Neural cell (in vitro differentiated cells): ENCODE results near the gene CELA3A. TPM values are rescaled to one million over a fixed set of nuclear protein-coding genes. Genes with fewer than 3 reads are reported as not detected.

Experiments
- H2AFZ ChIP-seq: fragments of 200-600, 300-800 bp; sonication (generic), shearing (Covaris generic); 2 replicates; pipeline ENCODE4 v1.6.0; 2014; ENCODE audit warnings: low read depth, mild to moderate bottlenecking, antibody characterized with exemption, low read length, moderate library complexity
- H3F3A ChIP-seq: fragments of 200-600 bp; shearing (Covaris generic); 2 replicates; pipeline ENCODE4 v1.6.1; 2016; ENCODE audit warnings: mild to moderate bottlenecking, moderate library complexity, mixed read lengths, antibody characterized with exemption, low read length; ENCODE audit not compliant: insufficient read depth, poor library complexity, severe bottlenecking
- H3K27ac ChIP-seq: fragments of 200-600, 300-800 bp; sonication (generic), shearing (Covaris generic); 2 replicates; pipeline ENCODE4 v1.5.1; 2014; ENCODE audit warnings: mild to moderate bottlenecking, low read length, moderate library complexity
- H3K27me3 ChIP-seq: fragments of 300-800, 200-600 bp; sonication (generic), shearing (Covaris generic); 2 replicates; pipeline ENCODE4 v1.6.0; 2014; ENCODE audit warnings: mild to moderate bottlenecking, low read depth, low read length, moderate library complexity; ENCODE audit not compliant: insufficient read depth
- H3K36me3 ChIP-seq: fragments of 300-800, 200-600 bp; sonication (generic), shearing (Covaris generic); 2 replicates; pipeline ENCODE4 v1.5.1; 2014; ENCODE audit warnings: mild to moderate bottlenecking, antibody characterized with exemption, low read length, moderate library complexity; ENCODE audit not compliant: insufficient read depth
- H3K4me2 ChIP-seq: fragments of 300-800, 200-600 bp; sonication (generic), shearing (Covaris generic); 2 replicates; pipeline ENCODE4 v1.6.0; 2014; ENCODE audit warnings: mild to moderate bottlenecking, low read length
- H3K4me3 ChIP-seq: fragments of 300-800, 200-600 bp; sonication (generic), shearing (Covaris generic); 2 replicates; pipeline ENCODE4 v1.5.1; 2014; ENCODE audit warnings: mild to moderate bottlenecking, low read length, moderate library complexity
- H3K79me2 ChIP-seq: fragments of 200-600 bp; shearing (Covaris generic); replicated peaks from 2 replicates; pipeline ENCODE4 v1.6.0; 2014; ENCODE audit warnings: mild to moderate bottlenecking, low read length, moderate library complexity; ENCODE audit not compliant: insufficient read depth
- H3K9ac ChIP-seq: fragments of 300-800, 200-600 bp; sonication (generic), shearing (Covaris generic); 2 replicates; pipeline ENCODE4 v1.6.1; 2016; ENCODE audit warnings: mild to moderate bottlenecking, low read length, mixed read lengths
- H3K9me2 ChIP-seq: fragments of 200-600 bp; shearing (Covaris generic); 2 replicates; pipeline ENCODE4 v1.6.1; 2016; ENCODE audit warnings: mild to moderate bottlenecking, low read length, mixed read lengths; ENCODE audit not compliant: insufficient read depth
- H3K9me3 ChIP-seq: fragments of 200-600, 300-800 bp; sonication (generic), shearing (Covaris generic); 2 replicates; pipeline ENCODE4 v1.6.1; 2016; ENCODE audit warnings: mild to moderate bottlenecking, mixed run types, low read length, moderate library complexity, mixed read lengths
- H4K20me1 ChIP-seq: fragments of 200-600 bp; shearing (Covaris generic); 2 replicates; pipeline ENCODE4 v1.6.1; 2016; ENCODE audit warnings: mild to moderate bottlenecking, mixed run types; ENCODE audit not compliant: insufficient read depth
- CTCF ChIP-seq: fragments of 450-650 bp; IDR thresholded peaks from 2 replicates; pipeline ENCODE4 v1.5.1; 2014; ENCODE audit warnings: antibody characterized with exemption, mild to moderate bottlenecking, moderate library complexity; ENCODE audit not compliant: poor library complexity, severe bottlenecking
- EP300 ChIP-seq: fragments of 450-650 bp; conservative IDR thresholded peaks from 2 replicates; pipeline ENCODE4 v1.6.1; 2014; ENCODE audit warnings: antibody characterized with exemption, mild to moderate bottlenecking, moderate library complexity; ENCODE audit not compliant: poor library complexity, severe bottlenecking
- EZH2 ChIP-seq: fragments of 200-600, 300-800 bp; shearing (Covaris generic), sonication (generic); IDR thresholded peaks from 2 replicates; pipeline ENCODE4 v1.6.1; 2014; ENCODE audit warnings: antibody characterized with exemption, low read length, borderline replicate concordance, mild to moderate bottlenecking; ENCODE audit not compliant: insufficient read depth, poor library complexity, severe bottlenecking
- MXI1 ChIP-seq: fragments of 450-650 bp; conservative IDR thresholded peaks from 2 replicates; pipeline ENCODE4 v1.6.1; 2014; ENCODE audit warnings: antibody characterized with exemption, mild to moderate bottlenecking; ENCODE audit not compliant: poor library complexity, severe bottlenecking
- POLR2AphosphoS5 ChIP-seq: IDR thresholded peaks from 2 replicates; pipeline ENCODE4 v1.6.1; 2012
- RAD21 ChIP-seq: fragments of 450-650 bp; conservative IDR thresholded peaks from 2 replicates; pipeline ENCODE4 v1.6.1; 2014; ENCODE audit warnings: antibody characterized with exemption, mild to moderate bottlenecking, moderate library complexity
- REST ChIP-seq: IDR thresholded peaks from 2 replicates; pipeline ENCODE4 v1.6.1; 2012; ENCODE audit warnings: borderline replicate concordance
- SMC3 ChIP-seq: fragments of 450-650 bp; conservative IDR thresholded peaks from 2 replicates; pipeline ENCODE4 v1.6.1; 2014; ENCODE audit warnings: antibody characterized with exemption, mild to moderate bottlenecking, moderate library complexity; ENCODE audit not compliant: poor library complexity
- TAF1 ChIP-seq: IDR thresholded peaks from 2 replicates; pipeline ENCODE4 v1.6.1; 2012; ENCODE audit warnings: low read depth
- polyA plus RNA-seq: library from polyadenylated mRNA; depleted of rRNA; stranded (reverse); fragments of >200 nt; gene quantifications from 2 replicates; pipeline ENCODE4 v1.2.3, GENCODE V29; 2014

Gene CELA3A
- polyA plus RNA-seq, 1 donor from 2014 or later, result not detected

DNA sequence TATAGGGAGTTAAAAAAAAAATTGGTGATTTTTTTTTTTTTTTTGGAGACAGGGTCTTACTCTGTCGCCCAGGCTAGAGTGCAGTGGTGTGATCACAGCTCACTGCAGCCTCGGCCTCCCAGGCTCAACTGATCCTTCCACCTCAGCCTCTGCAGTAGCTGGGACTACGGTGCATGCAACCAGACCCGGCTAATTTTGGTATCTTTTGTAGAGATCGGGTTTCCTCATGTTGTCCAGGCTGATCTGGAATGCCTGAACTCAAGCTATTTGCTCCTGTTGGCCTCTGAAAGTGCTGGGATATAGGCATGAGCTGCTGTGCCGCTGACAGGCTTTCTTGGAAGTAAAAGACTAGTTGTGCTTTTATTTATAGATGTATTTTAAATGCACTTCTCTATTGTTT is 54.0 kb downstream of the CELA3A start:
- Histone ChIP-seq H3K9me3 (no peaks in the 10 kb centered on the region), H3K9me2 (no peaks in the 10 kb centered on the region), H3K9ac (no peak overlapping the region), H3F3A (no peaks in the 10 kb centered on the region), H3K4me2 (no peak overlapping the region), H3K79me2 (peaks cover 70% of the 10 kb centered on the region), H4K20me1 (peaks cover 31% of the 10 kb centered on the region), H3K36me3 (no peaks in the 10 kb centered on the region), H2AFZ (no peak overlapping the region), H3K4me3 (peak overlapping the region; percentile 24), H3K27me3 (no peaks in the 10 kb centered on the region), H3K27ac (no peak overlapping the region)
- TF ChIP-seq RAD21, result no peak
- TF ChIP-seq SMC3, result no peak
- no peak for TF ChIP-seq REST

- Histone ChIP-seq H3K4me2 (no peak overlapping the region), H3K27ac (no peak overlapping the region), H2AFZ (no peak overlapping the region), H3K79me2 (peaks cover 76% of the 10 kb centered on the region), H3K9me3 (no peaks in the 10 kb centered on the region), H3K36me3 (no peaks in the 10 kb centered on the region), H3F3A (no peaks in the 10 kb centered on the region), H3K27me3 (no peaks in the 10 kb centered on the region), H3K4me3 (peak overlapping the region; percentile 24), H4K20me1 (peaks cover 36% of the 10 kb centered on the region), H3K9ac (no peak overlapping the region), H3K9me2 (no peaks in the 10 kb centered on the region)
- TF ChIP-seq POLR2AphosphoS5 (no peak), RAD21 (no peak), EP300 (no peak), REST (no peak), MXI1 (no peak), EZH2 (no peak), SMC3 (no peak), TAF1 (no peak), CTCF (no peak)
Observed at GRCh38 chr1:22056043-22056442, 54.6 kb downstream of the CELA3A start.
